HCT116 (cell line): ENCODE measurements around the gene CDH22. TPM values are rescaled to one million over a fixed set of nuclear protein-coding genes. Genes with fewer than 3 reads are reported as not detected.

Experiments
- ATAC-seq: fragments of 200-7000 bp; cut with Tn5 transposase; 2 replicates; pipeline ENCODE4 v1.9.1; 2020; ENCODE audit warnings: mild to moderate bottlenecking, moderate library complexity
- BruUV-seq: library from RNA; stranded (reverse); fragments of 400-500 nt; replicated peaks from 2 replicates; lab custom pipeline; 2021; lab: Mats Ljungman, UMichigan
- CTCF ChIA-PET: fragments of 300-600 bp; sonication (Branson Sonifier 250); formaldehyde crosslinking; loops from one replicate; lab custom pipeline; 2021; ENCODE audit warnings: antibody characterized with exemption; lab: Charles Lee
- POLR2A ChIA-PET: fragments of 300-600, 350-600 bp; sonication (Branson Sonifier 250); formaldehyde crosslinking; loops from one replicate; lab custom pipeline; 2021; ENCODE audit warnings: antibody characterized with exemption; lab: Charles Lee
- RAD21 ChIA-PET, 2 experiments: fragments of 300-600 bp; sonication (Branson Sonifier 250); formaldehyde crosslinking; loops; one replicate each; lab custom pipeline; 2023; ENCODE audit warnings: low total read pairs in 2 of 2; ENCODE audit not compliant: uncharacterized antibody in 2 of 2, unreplicated experiment in 2 of 2, low non-redundant PET in 1 of 2; lab: Charles Lee
- DNase-seq: peaks from one replicate; pipeline ENCODE4 v3.0.0-alpha.2; 2010; ENCODE audit warnings: low read depth, low spot score
- H2AFZ ChIP-seq: fragments of 200-600 bp; shearing (Covaris generic), sonication (generic); 2 replicates; pipeline ENCODE4 v1.6.1; 2017; ENCODE audit warnings: low read depth, mixed run types, mixed read lengths, antibody characterized with exemption, low read length; ENCODE audit not compliant: poor library complexity, severe bottlenecking
- H3K27ac ChIP-seq: 2 replicates; pipeline ENCODE4 v1.5.1; 2012; ENCODE audit warnings: low read depth, low read length
- H3K27me3 ChIP-seq: fragments of 200-600 bp; sonication (generic); 2 replicates; pipeline ENCODE4 v1.6.1; 2016; ENCODE audit warnings: mixed run types, low read length, mixed read lengths; ENCODE audit not compliant: insufficient read depth
- H3K36me3 ChIP-seq, 2 experiments: fragments of 200-500 bp in 1 of 2; fragments of 200-600 bp in 1 of 2; sonication (Bioruptor generic) in 1 of 2; sonication (generic) in 1 of 2; 2 replicates each; pipeline versions ENCODE4 v1.5.1 to v1.6.1; 2014 to 2016; ENCODE audit warnings: low read length in 2 of 2, inconsistent platforms in 1 of 2, mixed read lengths in 1 of 2, mixed run types in 1 of 2; ENCODE audit not compliant: insufficient read depth in 2 of 2, control insufficient read depth in 1 of 2
- H3K4me1 ChIP-seq, 2 experiments: fragments of 200-600 bp in 1 of 2; sonication (generic) in 1 of 2; 2 replicates each; pipeline versions ENCODE4 v1.5.1 to v1.6.1; 2012 to 2017; ENCODE audit warnings: low read length in 2 of 2, inconsistent platforms in 1 of 2, mild to moderate bottlenecking in 1 of 2, mixed read lengths in 1 of 2, mixed run types in 1 of 2, moderate library complexity in 1 of 2; ENCODE audit not compliant: insufficient read depth in 2 of 2, control insufficient read depth in 1 of 2
- H3K4me2 ChIP-seq: fragments of 200-600 bp; sonication (generic); 2 replicates; pipeline ENCODE4 v1.6.1; 2017; ENCODE audit warnings: mixed run types, low read length, mixed read lengths
- H3K4me3 ChIP-seq, 2 experiments: fragments of 200-600 bp in 1 of 2; sonication (generic) in 1 of 2; replicated peaks in 1 of 2; 2 replicates each; pipeline ENCODE4 v1.5.1; 2011 to 2016; ENCODE audit warnings: low read length in 2 of 2, control low read depth in 1 of 2, low read depth in 1 of 2, mild to moderate bottlenecking in 1 of 2, mixed read lengths in 1 of 2, mixed run types in 1 of 2
- H3K79me2 ChIP-seq: fragments of 200-600 bp; sonication (generic); 2 replicates; pipeline ENCODE4 v1.6.1; 2017; ENCODE audit warnings: mild to moderate bottlenecking, mixed run types, low read length, moderate library complexity, mixed read lengths; ENCODE audit not compliant: insufficient read depth
- H3K9ac ChIP-seq: fragments of 200-600 bp; sonication (generic); 2 replicates; pipeline ENCODE4 v1.6.1; 2016; ENCODE audit warnings: low read length, mixed read lengths
- H3K9me2 ChIP-seq: fragments of 200-600 bp; sonication (generic), shearing (Covaris generic); 2 replicates; pipeline ENCODE4 v1.6.1; 2017; ENCODE audit warnings: mixed run types, mild to moderate bottlenecking, moderate library complexity; ENCODE audit not compliant: insufficient read depth
- H3K9me3 ChIP-seq, 2 experiments: fragments of 200-500 bp in 1 of 2; fragments of 200-600 bp in 1 of 2; sonication (Bioruptor generic) in 1 of 2; sonication (generic) in 1 of 2; 2 replicates each; pipeline ENCODE4 v1.6.1; 2014 to 2017; ENCODE audit warnings: low read length in 2 of 2, mixed read lengths in 2 of 2, inconsistent platforms in 1 of 2, low read depth in 1 of 2, mild to moderate bottlenecking in 1 of 2, mixed run types in 1 of 2, moderate library complexity in 1 of 2; ENCODE audit not compliant: control insufficient read depth in 1 of 2, insufficient read depth in 1 of 2
- H4K20me1 ChIP-seq: fragments of 200-600 bp; sonication (generic), shearing (Covaris generic); 2 replicates; pipeline ENCODE4 v1.6.1; 2017; ENCODE audit warnings: mixed run types, mild to moderate bottlenecking, moderate library complexity; ENCODE audit not compliant: insufficient read depth
- POLR2A ChIP-seq: IDR thresholded peaks from 2 replicates; pipeline ENCODE4 v1.7.0; 2011; ENCODE audit warnings: borderline replicate concordance; ENCODE audit not compliant: insufficient read depth, insufficient read length; ENCODE audit errors: extremely low read depth
- TCF7L2 ChIP-seq: IDR thresholded peaks from 2 replicates; pipeline ENCODE4 v1.7.0; 2011; ENCODE audit warnings: borderline replicate concordance, inconsistent platforms; ENCODE audit not compliant: insufficient read depth, insufficient read length; ENCODE audit errors: extremely low read depth
- intact Hi-C: fragments of 100-400 bp; cut with micrococcal nuclease; formaldehyde crosslinking; loops from 2 replicates; pipeline ENCODE4 v1.10.0; 2022
- total RNA-seq: library from RNA; stranded (reverse); gene quantifications from one replicate; pipeline ENCODE4 v1.2.1, GENCODE V29; 2021; ENCODE audit not compliant: unreplicated experiment
- TF ChIP-seq, protein P1 (sequence below): IDR thresholded peaks from 2 replicates; pipeline ENCODE4 v1.6.1; 2012
- TF ChIP-seq, protein P2 (sequence below), 3 experiments: fragments of 200-600 bp in 1 of 3; sonication (generic) in 1 of 3; IDR thresholded peaks in 2 of 3; conservative IDR thresholded peaks in 1 of 3; 2 replicates each; pipeline ENCODE4 v1.5.1; 2012 to 2017; ENCODE audit warnings: low read depth in 2 of 3, low read length in 2 of 3, antibody characterized with exemption in 1 of 3, borderline replicate concordance in 1 of 3, control low read depth in 1 of 3, mild to moderate bottlenecking in 1 of 3, mixed read lengths in 1 of 3, mixed run types in 1 of 3, moderate library complexity in 1 of 3; ENCODE audit not compliant: insufficient read depth in 1 of 3
- TF ChIP-seq, protein P3 (sequence below): IDR thresholded peaks from 2 replicates; pipeline ENCODE4 v1.6.1; 2011; ENCODE audit warnings: mild to moderate bottlenecking, low read length, moderate library complexity; ENCODE audit not compliant: insufficient replicate concordance; ENCODE audit errors: extremely low read depth

The CDH22 gene
- total RNA-seq, 1 experiment from 2014 or later, result 1.8 TPM

DNA sequence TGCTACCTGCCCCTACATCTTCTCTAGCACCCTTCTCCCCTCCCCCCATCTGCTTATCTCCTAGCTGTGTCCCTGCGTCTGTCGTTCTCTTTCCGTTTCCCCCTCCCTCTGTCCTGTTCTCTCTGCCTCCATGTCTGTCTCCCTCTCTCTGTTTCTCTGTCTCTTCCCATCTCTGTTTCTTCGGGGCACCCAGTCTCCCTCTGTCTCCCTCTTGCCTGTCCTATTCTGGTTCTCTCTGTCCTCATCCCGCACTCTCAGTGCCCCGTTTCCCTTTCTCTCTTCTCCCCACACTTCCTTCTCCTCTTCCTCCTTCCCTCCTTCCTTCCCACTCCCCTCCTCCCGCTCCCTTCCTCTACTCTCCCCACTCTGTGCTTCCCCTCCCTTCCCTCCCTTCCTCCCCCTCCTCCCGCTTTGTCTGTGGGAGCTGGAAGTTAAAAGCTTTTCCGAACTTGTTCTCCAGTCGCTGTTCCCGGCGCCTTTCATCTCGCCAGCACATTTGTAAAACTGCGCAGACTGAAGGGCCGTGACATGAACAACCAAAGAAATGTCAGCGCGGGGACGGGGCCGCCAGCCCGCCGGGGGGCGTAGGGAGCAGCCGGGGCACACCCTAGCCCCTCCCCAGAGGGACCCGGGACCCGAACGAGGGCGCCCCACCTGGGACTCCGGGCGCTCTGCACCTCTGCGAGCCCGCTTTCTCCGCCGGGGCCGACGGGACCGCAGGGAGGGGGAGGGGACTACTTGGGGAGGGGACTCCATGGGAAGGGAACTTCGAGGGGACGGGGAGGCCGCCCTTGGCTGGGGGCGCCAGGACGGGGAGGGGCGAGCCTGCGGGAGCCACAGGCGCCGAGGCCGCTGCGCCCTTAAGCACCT, 4.0 kb upstream of the CDH22 start:
- H3K36me3 ChIP-seq, result no peaks in the 10 kb centered on the region
- intact Hi-C loops, result no loop called here
- no peak overlapping the region for H3K27ac ChIP-seq
- TF ChIP-seq TCF7L2 (peak; percentile 72), POLR2A (no peak)
- TF ChIP-seq, protein P1, sequence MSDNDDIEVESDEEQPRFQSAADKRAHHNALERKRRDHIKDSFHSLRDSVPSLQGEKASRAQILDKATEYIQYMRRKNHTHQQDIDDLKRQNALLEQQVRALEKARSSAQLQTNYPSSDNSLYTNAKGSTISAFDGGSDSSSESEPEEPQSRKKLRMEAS, result no peak
- TF ChIP-seq, protein P2, sequence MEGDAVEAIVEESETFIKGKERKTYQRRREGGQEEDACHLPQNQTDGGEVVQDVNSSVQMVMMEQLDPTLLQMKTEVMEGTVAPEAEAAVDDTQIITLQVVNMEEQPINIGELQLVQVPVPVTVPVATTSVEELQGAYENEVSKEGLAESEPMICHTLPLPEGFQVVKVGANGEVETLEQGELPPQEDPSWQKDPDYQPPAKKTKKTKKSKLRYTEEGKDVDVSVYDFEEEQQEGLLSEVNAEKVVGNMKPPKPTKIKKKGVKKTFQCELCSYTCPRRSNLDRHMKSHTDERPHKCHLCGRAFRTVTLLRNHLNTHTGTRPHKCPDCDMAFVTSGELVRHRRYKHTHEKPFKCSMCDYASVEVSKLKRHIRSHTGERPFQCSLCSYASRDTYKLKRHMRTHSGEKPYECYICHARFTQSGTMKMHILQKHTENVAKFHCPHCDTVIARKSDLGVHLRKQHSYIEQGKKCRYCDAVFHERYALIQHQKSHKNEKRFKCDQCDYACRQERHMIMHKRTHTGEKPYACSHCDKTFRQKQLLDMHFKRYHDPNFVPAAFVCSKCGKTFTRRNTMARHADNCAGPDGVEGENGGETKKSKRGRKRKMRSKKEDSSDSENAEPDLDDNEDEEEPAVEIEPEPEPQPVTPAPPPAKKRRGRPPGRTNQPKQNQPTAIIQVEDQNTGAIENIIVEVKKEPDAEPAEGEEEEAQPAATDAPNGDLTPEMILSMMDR (IDR thresholded peaks at IDR 0.05 in 2 of 3, conservative IDR thresholded peaks at IDR 0.05 in 1 of 3; ENCODE audit: borderline replicate concordance in 1 of 3, insufficient read depth in 1 of 3, low read depth in 2 of 3, low read length in 2 of 3), result peak; percentile 34 to 49 (median 45); a peak in 5 of 6 replicates
- TF ChIP-seq, protein P3, sequence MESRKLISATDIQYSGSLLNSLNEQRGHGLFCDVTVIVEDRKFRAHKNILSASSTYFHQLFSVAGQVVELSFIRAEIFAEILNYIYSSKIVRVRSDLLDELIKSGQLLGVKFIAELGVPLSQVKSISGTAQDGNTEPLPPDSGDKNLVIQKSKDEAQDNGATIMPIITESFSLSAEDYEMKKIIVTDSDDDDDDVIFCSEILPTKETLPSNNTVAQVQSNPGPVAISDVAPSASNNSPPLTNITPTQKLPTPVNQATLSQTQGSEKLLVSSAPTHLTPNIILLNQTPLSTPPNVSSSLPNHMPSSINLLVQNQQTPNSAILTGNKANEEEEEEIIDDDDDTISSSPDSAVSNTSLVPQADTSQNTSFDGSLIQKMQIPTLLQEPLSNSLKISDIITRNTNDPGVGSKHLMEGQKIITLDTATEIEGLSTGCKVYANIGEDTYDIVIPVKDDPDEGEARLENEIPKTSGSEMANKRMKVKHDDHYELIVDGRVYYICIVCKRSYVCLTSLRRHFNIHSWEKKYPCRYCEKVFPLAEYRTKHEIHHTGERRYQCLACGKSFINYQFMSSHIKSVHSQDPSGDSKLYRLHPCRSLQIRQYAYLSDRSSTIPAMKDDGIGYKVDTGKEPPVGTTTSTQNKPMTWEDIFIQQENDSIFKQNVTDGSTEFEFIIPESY, result no peak
- DNase-seq (no peak), ATAC-seq (peak; percentile 51)
- BruUV-seq, result no TSS peak
- CTCF ChIA-PET, result interaction anchor here (1.4 kb wide), 1 partner anchor 15 kb away, joined by 3 read pairs; no protein-coding TSS in a partner anchor
- POLR2A ChIA-PET, result no interaction called here
- RAD21 ChIA-PET, result interaction anchor here in 1 of 2 experiments (0.6 to 1.4 kb wide), 2 partner anchors 126 to 180 kb away, joined by 3 to 9 read pairs; no protein-coding TSS in a partner anchor
- H3K4me1 ChIP-seq, result peaks cover 15 to 40% of the 10 kb centered on the region in 2 experiments; a peak in 3 of 4 replicates
- H3K9me2 ChIP-seq, result no peaks in the 10 kb centered on the region
- peak overlapping the region; percentile 74 for H3K4me2 ChIP-seq
- H3K9me3 ChIP-seq, result no peaks in the 10 kb centered on the region
- H4K20me1 ChIP-seq, result no peaks in the 10 kb centered on the region
- peak overlapping the region; percentile 4 for H2AFZ ChIP-seq
- peaks cover 16% of the 10 kb centered on the region; the same call in 1 of the 2 replicates for H3K27me3 ChIP-seq
- peak overlapping the region; percentile 35 to 46 for H3K4me3 ChIP-seq
- H3K9ac ChIP-seq, result no peak overlapping the region
- no peaks in the 10 kb centered on the region for H3K79me2 ChIP-seq
